HepG2 (cell line): ENCODE data around the gene MFAP5.

Source experiments
- EP300 ChIP-seq, 3 experiments: sonication (generic) in 1 of 3; formaldehyde crosslinking in 1 of 3; IDR thresholded peaks; 2 replicates each; pipeline versions ENCODE4 v1.5.1 to v1.6.1; 2011 to 2020; ENCODE audit warnings: low read depth in 2 of 3, low read length in 2 of 3, borderline replicate concordance in 1 of 3, improper control_type of control experiment in 1 of 3, mild to moderate bottlenecking in 1 of 3, missing genetic modification reagents in 1 of 3, moderate library complexity in 1 of 3
- ESRRA ChIP-seq: sonication (generic); formaldehyde crosslinking; IDR thresholded peaks from 2 replicates; pipeline ENCODE4 v1.5.1; 2020; ENCODE audit warnings: mild to moderate bottlenecking, low read depth, missing genetic modification reagents
- NFYB ChIP-seq: sonication (generic); formaldehyde crosslinking; IDR thresholded peaks from 2 replicates; pipeline ENCODE4 v1.4.0; 2020; ENCODE audit warnings: missing genetic modification reagents
- POLR2A ChIP-seq, 2 experiments: IDR thresholded peaks; 2 replicates each; pipeline ENCODE4 v1.6.1; 2011; ENCODE audit warnings: low read depth in 2 of 2, low read length in 2 of 2, mild to moderate bottlenecking in 1 of 2, moderate library complexity in 1 of 2; ENCODE audit not compliant: insufficient read depth in 1 of 2
- TP53 ChIP-seq: sonication (generic); formaldehyde crosslinking; conservative IDR thresholded peaks from 2 replicates; pipeline ENCODE4 v1.4.0; 2020; ENCODE audit warnings: missing genetic modification reagents
- ZNF33B ChIP-seq: sonication (generic); formaldehyde crosslinking; IDR thresholded peaks from 2 replicates; pipeline ENCODE4 v1.5.1; 2020; ENCODE audit warnings: mild to moderate bottlenecking, missing genetic modification reagents
- ZNF558 ChIP-seq: sonication (generic); formaldehyde crosslinking; IDR thresholded peaks from 2 replicates; pipeline ENCODE4 v1.9.0; 2022; ENCODE audit warnings: mild to moderate bottlenecking, missing genetic modification reagents, borderline replicate concordance
- ZNF7 ChIP-seq: IDR thresholded peaks from 2 replicates; pipeline ENCODE4 v1.6.1; 2016; ENCODE audit warnings: missing biosample characterization, missing genetic modification reagents
- TF ChIP-seq, protein P1 (sequence below): sonication (generic); formaldehyde crosslinking; IDR thresholded peaks from 2 replicates; pipeline ENCODE4 v1.4.0; 2020; ENCODE audit warnings: missing genetic modification reagents
- TF ChIP-seq, protein P2 (sequence below): sonication (generic); formaldehyde crosslinking; conservative IDR thresholded peaks from 2 replicates; pipeline ENCODE4 v1.8.1; 2023; ENCODE audit warnings: missing genetic modification reagents
- TF ChIP-seq, protein P3 (sequence below): sonication (generic); formaldehyde crosslinking; IDR thresholded peaks from 2 replicates; pipeline ENCODE4 v1.4.0; 2020; ENCODE audit warnings: missing genetic modification reagents

DNA sequence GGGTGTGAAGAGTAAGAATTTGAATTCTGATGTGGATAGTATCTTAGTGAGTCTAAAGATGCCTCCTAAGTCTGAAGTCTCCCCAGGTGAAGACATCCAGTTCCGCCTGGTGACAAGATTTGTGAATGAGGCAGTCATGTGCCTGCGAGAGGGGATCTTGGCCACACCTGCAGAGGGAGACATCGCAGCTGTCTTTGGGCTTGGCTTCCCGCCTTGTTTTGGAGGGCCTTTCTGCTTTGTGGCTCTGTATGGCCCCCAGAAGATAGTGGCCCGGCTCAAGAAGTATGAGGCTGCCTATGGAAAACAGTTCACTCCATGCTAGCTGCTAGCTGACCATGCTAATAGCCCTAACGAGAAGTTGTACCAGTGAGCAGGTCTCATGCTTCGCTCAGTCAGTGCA is 25.4 kb downstream of the MFAP5 start:
- TF ChIP-seq POLR2A (IDR thresholded peaks at IDR 0.05; ENCODE audit: insufficient read depth in 1 of 2, low read depth in 2 of 2, low read length in 2 of 2) (no peak), ZNF33B (CRISPR knock-in tag) (no peak), TP53 (CRISPR knock-in tag) (no peak), NFYB (CRISPR knock-in tag) (no peak), EP300 (IDR thresholded peaks at IDR 0.05; ENCODE audit: low read depth in 2 of 2, low read length in 2 of 2) (no peak), EP300 (CRISPR knock-in tag; IDR thresholded peaks at IDR 0.05; ENCODE audit: borderline replicate concordance) (no peak), ESRRA (no peak), ZNF558 (CRISPR knock-in tag) (no peak), ZNF7 (CRISPR knock-in tag) (no peak)
- TF ChIP-seq, protein P1, sequence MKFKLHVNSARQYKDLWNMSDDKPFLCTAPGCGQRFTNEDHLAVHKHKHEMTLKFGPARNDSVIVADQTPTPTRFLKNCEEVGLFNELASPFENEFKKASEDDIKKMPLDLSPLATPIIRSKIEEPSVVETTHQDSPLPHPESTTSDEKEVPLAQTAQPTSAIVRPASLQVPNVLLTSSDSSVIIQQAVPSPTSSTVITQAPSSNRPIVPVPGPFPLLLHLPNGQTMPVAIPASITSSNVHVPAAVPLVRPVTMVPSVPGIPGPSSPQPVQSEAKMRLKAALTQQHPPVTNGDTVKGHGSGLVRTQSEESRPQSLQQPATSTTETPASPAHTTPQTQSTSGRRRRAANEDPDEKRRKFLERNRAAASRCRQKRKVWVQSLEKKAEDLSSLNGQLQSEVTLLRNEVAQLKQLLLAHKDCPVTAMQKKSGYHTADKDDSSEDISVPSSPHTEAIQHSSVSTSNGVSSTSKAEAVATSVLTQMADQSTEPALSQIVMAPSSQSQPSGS: no peak
- TF ChIP-seq, protein P2, sequence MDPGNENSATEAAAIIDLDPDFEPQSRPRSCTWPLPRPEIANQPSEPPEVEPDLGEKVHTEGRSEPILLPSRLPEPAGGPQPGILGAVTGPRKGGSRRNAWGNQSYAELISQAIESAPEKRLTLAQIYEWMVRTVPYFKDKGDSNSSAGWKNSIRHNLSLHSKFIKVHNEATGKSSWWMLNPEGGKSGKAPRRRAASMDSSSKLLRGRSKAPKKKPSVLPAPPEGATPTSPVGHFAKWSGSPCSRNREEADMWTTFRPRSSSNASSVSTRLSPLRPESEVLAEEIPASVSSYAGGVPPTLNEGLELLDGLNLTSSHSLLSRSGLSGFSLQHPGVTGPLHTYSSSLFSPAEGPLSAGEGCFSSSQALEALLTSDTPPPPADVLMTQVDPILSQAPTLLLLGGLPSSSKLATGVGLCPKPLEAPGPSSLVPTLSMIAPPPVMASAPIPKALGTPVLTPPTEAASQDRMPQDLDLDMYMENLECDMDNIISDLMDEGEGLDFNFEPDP: no peak
- TF ChIP-seq, protein P3, sequence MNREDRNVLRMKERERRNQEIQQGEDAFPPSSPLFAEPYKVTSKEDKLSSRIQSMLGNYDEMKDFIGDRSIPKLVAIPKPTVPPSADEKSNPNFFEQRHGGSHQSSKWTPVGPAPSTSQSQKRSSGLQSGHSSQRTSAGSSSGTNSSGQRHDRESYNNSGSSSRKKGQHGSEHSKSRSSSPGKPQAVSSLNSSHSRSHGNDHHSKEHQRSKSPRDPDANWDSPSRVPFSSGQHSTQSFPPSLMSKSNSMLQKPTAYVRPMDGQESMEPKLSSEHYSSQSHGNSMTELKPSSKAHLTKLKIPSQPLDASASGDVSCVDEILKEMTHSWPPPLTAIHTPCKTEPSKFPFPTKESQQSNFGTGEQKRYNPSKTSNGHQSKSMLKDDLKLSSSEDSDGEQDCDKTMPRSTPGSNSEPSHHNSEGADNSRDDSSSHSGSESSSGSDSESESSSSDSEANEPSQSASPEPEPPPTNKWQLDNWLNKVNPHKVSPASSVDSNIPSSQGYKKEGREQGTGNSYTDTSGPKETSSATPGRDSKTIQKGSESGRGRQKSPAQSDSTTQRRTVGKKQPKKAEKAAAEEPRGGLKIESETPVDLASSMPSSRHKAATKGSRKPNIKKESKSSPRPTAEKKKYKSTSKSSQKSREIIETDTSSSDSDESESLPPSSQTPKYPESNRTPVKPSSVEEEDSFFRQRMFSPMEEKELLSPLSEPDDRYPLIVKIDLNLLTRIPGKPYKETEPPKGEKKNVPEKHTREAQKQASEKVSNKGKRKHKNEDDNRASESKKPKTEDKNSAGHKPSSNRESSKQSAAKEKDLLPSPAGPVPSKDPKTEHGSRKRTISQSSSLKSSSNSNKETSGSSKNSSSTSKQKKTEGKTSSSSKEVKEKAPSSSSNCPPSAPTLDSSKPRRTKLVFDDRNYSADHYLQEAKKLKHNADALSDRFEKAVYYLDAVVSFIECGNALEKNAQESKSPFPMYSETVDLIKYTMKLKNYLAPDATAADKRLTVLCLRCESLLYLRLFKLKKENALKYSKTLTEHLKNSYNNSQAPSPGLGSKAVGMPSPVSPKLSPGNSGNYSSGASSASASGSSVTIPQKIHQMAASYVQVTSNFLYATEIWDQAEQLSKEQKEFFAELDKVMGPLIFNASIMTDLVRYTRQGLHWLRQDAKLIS: no peak
